ENCODE measurements around the gene LINGO3.

The LINGO3 gene

DNA sequence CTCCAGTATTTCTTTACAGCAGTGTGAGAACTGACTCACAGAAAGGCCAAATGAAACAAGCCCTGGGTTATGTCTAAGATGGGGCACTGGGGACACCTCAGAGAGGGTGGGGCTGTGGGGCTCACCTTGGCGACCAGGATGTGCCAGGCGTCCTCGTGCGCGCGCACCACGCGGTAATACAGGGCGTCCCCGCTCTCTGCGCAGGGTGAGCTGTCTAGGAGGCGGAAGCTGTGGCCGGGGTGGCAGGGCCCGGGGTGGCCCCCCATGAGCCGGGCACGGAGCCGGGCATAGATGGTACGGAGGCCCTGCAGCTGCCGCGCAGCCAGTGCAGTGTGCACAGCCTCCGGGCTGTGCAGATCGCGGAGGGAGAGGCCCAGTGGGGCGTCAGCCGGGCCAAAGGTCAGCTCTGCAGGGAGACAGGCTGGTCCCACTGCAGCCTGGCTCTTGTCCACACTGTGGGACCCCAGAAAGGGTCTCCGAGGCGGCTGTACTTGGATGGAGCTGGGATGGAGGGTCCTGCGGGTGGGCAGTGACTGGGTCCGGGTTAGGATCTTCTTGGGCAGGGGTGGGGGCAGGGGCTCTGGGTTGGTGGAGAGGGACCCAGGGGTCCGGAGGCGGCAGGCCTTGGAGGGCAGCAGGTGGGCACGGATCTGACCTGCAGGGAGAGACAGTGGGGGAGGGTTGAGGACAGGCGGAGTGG, 29.3 kb downstream of the LINGO3 start:
- DNase-seq: no peak

- no peak for DNase-seq
These were observed 30.8 kb downstream of the LINGO3 start for GRCh38 chr19:2277138-2277537.

DNA sequence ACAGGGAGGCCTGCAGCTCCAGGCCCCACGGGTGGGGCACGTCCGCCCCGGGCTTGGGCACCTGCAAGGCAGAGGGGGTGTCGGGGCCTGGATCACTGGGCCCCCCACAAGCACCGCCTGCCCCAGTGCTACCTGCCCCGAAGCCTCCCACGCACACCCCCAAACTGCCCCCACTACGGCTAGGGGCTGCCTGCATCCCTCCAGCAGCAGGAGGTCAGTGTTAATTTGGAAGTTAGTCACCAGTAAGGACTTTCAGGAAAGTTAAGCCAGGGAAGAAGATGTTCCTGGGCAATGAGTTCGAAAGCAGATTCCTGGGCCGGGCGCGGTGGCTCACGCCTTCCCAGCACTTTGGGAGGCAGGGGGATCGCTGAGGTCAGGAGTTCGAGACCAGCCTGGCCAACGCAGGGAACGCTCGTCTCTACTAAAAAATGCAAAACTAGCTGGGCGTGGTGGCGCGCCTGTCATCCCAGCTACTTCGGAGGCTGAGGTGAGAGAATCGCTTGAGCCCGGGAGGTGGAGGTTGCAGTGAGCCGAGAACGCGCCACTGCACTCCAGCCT, 31.4 kb downstream of the LINGO3 start:
- no peak for DNase-seq

- no peak for DNase-seq
These were observed 32.1 kb downstream of the LINGO3 start for GRCh38 chr19:2275588-2276428.

GRCh38 chr19:2274931-2275535, 32.9 kb downstream of the LINGO3 start:
- peak; percentile 57 for DNase-seq

DNA sequence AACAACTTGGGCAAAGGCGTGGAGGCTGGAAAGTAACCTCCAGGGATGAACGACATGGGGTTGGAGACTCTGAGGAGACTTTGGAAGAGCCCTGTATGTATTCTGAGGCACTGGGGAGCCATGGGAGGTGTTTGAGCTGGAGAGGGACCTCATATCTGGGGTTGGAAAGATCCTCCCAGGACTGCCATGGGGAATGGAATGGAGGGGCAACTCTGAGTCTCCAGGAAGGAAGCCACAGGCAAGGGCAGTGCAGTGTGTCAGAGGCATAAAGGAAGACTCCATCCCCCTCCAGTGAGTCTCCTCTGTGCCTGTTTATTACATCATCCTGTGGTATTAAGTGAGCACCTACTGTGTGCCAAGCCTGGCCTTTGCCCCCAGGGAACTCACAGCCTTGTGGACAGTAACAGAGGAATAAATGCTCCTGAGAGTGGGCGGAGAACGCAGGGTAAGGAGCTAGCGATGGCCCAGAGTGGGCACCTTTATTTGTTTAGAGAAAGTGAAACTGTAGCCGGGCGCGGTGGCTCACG, 33.7 kb downstream of the LINGO3 start:
- no peak for DNase-seq

DNA sequence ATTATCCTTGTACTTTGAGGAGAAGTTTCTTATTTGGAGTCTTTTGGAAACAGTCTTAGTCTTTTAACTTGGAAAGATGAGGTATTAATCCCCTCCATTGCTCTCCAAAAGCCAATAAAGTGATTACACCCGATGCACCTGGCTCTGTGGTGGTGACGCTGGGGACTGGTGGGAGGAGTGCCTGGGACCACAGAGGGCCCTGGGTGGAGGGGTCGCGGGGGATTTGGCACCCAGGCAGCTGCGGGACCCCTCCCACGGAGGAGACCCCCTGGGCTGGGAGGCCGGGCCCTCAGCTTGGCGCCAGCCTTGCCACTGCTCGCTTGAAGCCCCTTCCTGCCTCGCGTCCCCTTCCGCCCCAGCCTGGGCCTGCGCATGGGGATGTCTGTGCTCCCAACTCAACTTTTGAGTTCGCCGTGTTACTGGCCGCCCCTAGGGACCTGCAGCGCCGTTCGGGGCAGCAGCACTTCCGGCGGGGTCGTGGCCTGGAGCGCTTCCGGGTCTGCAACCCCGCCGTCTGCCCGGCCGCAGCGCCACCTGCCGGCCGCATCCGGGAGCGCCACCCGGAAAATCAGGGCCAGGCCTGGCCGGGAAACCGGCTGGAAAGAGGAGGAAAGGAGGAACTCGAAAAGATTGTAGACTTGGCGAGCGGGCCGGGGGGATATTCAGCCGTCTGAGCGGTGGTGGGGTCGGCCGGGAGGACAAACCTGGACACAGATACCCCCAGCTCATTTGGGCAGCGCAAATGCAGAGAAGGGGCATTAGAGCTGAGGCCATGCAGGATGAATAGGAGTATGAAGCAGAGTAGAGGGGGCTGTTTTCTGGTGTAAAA, 34.4 kb downstream of the LINGO3 start:
- peak; percentile 83 for DNase-seq

DNA sequence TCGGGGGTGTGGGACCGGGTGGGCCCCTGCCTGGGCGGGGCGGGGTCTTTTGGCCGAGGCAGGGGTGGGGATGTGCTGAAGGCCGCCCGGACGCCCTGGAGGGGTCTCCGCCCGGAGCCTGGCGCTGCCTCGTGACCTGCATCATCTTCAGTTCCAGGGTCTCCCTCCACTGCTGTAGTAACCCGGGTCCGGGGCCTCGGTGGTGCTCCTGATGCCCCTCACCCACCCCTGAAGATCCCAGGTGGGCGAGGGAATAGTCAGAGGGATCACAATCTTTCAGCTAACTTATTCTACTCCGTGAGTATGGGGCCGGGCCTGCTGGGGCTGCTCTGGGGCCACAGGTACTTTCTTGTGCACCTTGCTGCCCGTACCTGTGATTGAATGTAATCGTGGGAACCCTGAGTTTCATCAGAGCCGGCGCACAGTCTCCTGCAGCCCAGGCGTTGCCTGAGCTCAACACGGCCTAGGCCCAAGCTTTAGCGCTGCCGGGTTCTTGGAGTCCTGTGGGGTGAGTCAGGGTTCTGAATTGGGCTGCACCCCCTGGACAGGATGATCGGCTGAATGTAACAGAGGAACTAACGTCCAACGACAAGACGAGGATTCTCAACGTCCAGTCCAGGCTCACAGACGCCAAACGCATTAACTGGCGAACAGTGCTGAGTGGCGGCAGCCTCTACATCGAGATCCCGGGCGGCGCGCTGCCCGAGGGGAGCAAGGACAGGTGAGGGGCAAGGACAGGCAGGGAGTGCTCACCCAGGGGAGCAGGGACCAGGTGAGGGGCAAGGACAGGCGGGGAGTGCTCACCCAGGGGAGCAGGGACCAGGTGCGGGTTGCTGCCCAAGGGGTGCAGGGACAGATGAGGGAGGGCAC, 36.5 kb downstream of the LINGO3 start:
- DNase-seq: no peak

DNA sequence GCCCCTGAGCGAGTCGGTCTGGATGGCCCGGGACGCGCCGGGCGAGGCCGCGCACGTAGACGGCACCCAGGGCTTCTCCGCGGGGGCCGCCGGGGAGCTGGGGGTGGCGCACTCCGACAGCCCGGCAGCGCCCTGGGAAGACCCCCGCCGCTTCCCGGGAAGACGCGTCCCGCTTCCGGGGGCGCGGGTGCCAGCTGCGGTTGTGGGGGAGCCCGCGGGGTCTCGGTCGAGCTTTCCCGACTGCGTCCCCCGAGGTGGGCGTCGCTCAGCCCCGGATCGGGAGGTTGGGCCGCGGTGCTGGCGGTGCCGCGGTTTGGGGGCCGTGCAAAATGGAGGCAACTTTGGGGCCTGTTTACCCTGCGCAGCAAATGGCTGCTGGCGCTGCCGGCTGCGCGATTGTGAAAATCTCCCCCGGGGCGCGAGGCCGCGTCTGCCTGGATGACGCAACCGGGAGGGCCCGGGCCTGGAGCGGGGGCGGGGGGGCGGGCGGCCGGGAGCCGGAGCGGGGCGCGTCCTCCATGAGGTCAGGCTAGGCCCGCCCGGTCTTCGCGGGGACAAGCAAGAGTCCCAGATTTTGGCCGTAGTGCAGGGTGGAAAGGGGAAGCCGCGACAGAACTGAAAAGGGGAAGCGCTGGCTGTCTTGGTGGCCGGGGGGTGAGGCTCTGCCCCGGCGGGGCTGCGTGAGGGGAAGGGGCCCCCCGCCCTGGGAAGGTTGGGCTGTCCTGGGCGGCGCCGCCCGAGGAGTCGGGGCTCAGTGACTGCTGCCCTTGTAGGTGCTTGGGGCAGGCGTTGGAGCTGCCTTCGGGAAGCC, 37.3 kb downstream of the LINGO3 start:
- DNase-seq: peak; percentile 78

GRCh38 chr19:2270157-2270422, 37.9 kb downstream of the LINGO3 start:
- no peak for DNase-seq

GRCh38 chr19:2269244-2270156, 38.5 kb downstream of the LINGO3 start:
- peak; percentile 99 for DNase-seq

GRCh38 chr19:2268861-2269243, 39.1 kb downstream of the LINGO3 start:
- no peak for DNase-seq

- DNase-seq: no peak
These were observed 39.5 kb downstream of the LINGO3 start for GRCh38 chr19:2268480-2268830.

- no peak for DNase-seq
These were observed 41.6 kb downstream of the LINGO3 start for GRCh38 chr19:2266183-2266993.

DNA sequence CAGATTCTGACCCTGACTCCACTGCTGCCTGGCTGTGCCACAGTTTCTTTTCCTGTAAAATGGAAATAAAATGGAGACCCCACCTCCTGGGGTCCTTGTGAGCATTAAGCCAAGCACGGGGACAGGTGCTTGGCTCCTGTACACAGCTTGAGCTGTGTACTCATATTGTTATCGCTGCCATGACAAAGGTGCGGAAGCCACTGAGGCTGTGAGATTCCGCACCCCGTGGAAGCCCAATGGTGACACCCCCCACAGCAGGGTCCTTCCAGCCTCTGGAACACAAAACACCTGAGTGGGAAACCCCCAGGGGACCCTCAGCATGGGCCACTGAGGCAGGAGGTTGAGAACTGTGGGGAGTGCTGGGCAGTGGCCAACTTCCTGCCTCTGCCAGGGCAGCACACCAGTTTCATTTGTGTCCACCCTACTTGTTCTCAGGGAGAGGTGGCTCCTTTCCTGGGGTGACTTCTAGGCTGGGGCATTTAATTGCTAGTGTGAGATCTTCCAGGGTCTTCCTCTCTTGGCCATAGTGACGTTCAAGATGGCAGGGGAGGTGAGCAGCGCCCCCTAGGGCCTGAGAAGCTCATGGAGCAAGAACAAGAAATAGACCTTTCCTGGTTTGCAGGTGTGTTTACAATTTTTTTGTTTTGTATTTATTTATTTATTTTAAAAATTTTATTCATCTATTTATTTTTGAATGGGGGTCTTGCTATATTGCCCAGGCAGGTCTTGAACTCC, 46.3 kb downstream of the LINGO3 start:
- DNase-seq: peak; percentile 74

GRCh38 chr19:2260341-2260805, 47.6 kb downstream of the LINGO3 start:
- peak; percentile 47 for DNase-seq

GRCh38 chr19:2259336-2259735, 48.6 kb downstream of the LINGO3 start:
- DNase-seq: no peak

Measured in CD4-positive, alpha-beta T cell treated with Interleukin-10 for 1 hour (primary cell).